Measurements from ENCODE around the gene FNIP2.
"Not testable (repeated sequence)": the region's sequence is repeated elsewhere in the genome, so short reads cannot be mapped to it uniquely, and the experiment has no call there.

Gene FNIP2

DNA sequence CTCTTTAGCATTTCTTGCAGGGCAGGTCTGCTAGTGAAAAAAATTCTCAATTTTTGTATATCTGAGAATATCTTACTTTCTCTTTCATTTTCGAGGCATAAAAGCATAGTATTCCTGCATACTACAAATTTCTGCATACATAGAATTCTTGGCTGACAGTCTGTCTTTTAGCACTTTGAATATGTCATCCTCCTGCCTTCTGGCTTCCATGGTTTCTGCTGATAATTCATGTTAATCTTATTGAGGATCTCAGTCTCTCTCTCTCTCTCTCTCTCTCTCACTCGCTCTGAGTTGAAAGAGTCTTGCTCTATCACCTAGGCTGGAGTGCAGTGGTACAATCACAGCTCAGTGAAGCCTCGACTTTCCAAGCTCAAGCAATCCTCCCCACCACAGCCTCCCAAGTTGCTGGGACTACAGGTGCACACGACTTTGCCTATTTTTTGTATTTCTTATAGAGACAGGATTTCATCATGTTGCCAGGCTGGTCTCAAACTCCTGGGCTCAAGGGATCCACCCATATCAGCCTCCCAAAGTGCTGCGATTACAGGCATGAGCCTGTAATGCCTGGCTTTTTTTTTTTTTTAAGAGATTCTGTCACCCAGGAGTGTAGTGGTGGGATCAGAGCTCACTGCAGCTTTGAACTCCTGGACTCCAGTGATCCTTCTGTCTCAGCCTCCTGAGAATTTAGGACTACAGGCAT lies 161.3 kb downstream of the FNIP2 start:
- DNase-seq: no peak

DNA sequence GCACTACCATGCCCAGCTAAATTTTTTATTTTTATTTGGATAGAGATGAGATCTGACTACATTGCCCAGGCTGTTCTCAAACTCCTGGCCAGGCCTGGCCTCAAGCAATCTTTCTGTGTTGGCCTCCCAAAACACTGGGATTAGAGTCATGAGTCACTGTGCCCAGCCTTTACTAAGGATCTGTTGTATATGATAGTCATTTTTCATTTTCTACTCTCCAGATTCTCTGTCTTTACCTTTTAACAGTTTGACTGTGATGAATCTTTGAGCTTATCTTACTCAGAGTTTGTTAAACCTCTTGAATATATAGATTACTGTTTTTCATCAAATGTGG lies 161.8 kb downstream of the FNIP2 start:
- DNase-seq: no peak

GRCh38 chr4:158933236-158933635 lies 164.4 kb downstream of the FNIP2 start:
- no peak for DNase-seq

DNA sequence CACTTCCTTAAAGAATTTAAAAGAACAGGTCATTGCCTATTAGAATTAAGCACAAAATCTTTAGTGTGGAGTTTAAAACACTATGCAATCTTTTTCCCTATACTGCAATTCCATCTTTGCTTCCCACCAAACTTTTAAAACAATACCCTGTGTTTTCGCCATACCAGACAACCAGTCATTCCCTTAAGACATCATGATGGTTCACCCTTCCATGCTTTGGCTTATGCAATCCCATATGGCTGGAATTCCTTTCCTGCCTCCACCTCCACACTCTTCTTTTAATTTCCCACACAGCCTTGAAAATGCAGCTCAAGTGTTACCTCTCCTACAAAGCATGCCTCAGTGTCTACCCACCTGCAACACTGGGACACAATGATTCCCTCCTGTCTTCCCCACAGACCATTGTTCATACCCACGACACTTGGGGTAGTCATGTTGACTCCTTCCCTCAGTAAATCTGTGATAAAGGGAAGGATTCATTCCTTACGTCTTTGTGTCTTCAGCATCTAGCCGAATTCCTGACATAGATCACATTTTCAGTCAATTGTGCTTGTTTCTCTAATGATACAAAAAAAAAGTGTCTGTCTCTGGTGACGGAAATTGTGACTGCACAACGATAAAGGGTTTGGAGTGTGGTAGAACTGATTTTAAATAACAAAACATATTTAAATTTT lies 166.3 kb downstream of the FNIP2 start:
- no peak for DNase-seq

DNA sequence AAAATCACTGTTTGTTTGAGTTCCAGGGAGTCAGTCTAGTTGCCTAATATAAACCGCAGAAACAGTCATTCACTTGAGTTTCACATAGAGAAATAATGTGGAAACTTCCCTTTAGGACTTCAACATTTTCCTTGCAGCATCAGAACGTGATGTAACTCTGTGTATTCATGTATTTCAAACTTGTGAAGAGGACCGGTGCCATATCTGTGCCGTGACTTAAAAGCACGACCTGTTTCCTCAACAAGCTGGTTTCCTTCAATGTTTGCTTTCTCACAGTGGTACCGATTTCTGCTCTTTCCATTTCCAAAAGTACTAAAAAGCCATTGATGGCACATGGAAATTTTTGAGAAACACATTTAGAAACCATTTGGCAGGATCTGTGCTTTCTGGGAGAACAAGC lies 167.4 kb downstream of the FNIP2 start:
- no peak for DNase-seq

- DNase-seq: no peak
Observed at GRCh38 chr4:158938220-158939044, 169.6 kb downstream of the FNIP2 start.

- DNase-seq: no peak
Observed at GRCh38 chr4:158940271-158940670, 171.4 kb downstream of the FNIP2 start.

DNA sequence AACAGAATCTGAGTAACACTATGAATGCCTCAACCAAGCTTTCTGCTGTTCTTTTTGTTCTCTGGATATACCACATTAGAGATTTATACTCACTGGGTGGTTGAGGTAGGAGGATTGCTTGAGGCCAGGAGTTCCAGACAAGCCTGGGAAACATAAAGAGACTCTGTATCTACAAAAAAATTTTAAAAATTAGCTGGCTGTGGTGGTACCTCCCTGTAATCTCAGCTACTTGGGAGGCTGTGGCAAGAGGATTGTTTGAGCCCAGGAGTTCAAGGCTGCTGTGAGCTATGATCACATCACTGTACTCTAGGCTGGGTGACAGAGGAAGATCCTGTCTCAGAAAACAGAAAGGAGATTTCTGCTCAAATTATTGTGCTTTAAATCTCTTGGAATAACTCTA lies 172.5 kb downstream of the FNIP2 start:
- no peak for DNase-seq

- DNase-seq: no peak
Observed at GRCh38 chr4:158941895-158942294, 173.1 kb downstream of the FNIP2 start.

DNA sequence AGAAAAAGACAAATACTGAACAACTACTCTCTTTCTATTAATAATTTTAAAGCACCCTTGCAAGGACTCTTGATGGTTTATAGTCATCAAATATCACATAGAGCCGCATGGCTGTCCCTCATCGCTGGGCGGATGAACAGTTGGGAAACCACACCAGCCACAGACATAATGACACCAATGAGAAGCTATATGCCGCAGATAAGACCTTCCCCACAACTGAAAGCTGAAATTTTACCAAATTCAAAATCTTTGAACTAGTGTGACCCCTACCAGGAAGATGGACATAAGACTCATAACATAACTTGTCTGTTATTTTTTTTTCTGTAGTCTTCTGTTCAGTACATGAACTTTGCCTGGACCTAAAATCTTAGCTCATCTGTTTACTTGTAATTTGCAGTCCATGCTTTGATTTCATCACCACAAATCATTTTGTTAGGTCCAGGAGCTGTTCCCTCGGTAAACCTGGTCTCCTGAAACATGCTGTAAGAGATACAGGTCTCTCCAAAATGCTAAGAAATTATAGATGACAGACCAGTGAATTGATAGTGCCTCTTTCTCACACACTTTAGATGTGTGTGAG lies 176.8 kb downstream of the FNIP2 start:
- no peak for DNase-seq

GRCh38 chr4:158946825-158947224 lies 178.0 kb downstream of the FNIP2 start:
- no peak for DNase-seq

DNA sequence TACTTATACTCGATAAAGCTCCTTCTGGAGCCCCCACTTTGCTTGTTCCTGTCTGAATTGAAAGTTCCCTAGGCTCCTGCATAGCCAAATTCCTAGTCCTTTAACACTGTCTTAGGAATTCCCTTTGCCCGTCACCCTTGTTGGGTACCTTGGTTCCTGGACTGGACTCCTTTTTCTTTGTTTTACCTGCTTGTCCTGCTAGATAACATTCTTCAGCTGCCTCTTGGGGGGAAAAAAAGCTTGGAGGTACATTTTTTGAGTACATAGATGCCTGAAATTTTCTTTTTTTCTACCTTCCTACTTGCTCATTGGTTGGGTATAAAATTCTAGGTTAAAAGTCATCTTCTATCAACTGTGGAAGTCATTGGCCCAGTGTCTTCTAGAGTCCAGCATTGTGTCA lies 179.2 kb downstream of the FNIP2 start:
- no peak for DNase-seq

GRCh38 chr4:158949099-158949498 lies 180.3 kb downstream of the FNIP2 start:
- DNase-seq: no peak

GRCh38 chr4:158952221-158952774 lies 183.5 kb downstream of the FNIP2 start:
- not testable (repeated sequence) for DNase-seq

DNA sequence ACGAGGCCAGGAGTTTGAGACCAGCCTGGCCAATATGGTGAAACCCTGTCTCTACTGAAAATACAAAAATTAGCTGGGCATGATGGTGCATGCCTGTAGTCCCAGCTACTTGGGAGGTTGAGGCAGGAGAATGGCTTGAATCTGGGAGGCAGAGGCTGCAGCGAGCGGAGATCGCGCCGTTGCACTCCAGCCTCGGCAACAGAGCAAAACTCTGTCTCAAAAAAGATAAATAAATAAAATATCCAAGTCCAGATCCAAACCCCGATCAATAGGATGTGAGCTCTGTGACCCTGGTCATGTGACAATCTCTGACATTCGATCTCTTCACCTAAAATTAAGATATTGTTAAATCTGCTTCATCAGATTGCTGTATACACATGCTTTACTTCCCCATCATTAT lies 187.5 kb downstream of the FNIP2 start:
- DNase-seq: not testable (repeated sequence)

GRCh38 chr4:158956918-158957317 lies 188.1 kb downstream of the FNIP2 start:
- DNase-seq: not testable (repeated sequence)
